Measurements from ENCODE around the gene TAOK3.

DNA sequence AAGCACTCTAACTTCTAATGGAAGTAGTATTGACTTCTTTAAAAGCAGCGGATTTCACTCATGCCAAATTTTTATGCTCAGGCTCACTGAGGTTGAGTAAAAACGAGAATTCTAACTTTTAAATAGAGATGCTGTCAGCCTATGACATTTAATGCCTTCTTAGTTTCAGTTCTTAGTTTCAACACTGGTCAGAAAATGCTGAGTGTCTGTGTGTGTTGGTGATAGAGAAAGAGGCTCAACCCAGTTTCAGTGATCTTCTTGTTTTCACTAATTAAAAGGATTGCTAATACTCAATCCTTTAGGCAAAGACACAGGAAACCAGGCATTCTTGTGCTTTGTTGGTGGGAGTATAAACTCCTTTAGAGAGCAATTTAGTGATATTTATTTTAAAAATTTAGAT lies 205.8 kb downstream of the TAOK3 start:
- TF ChIP-seq CTCF (conservative IDR thresholded peaks at IDR 0.05) (no peak), EZH2 (IDR thresholded peaks at IDR 0.05; ENCODE audit: low read depth) (no peak)
